Activated naive CD4-positive, alpha-beta T cell treated with anti-CD3 and anti-CD28 coated beads for 36 hours (primary cell): ENCODE results near the gene ZNF91. TPM values are rescaled to one million over a fixed set of nuclear protein-coding genes. Genes with fewer than 3 reads are reported as not detected.
"Not testable (repeated sequence)": the region's sequence is repeated elsewhere in the genome, so short reads cannot be mapped to it uniquely, and the experiment has no call there.

ENCODE experiments used
- CTCF ChIA-PET: fragments of 350-600 bp; sonication (Branson Sonifier 250); formaldehyde crosslinking; loops from one replicate; lab custom pipeline; 2021; ENCODE audit warnings: antibody characterized with exemption; lab: Charles Lee
- DNase-seq: peaks from one replicate; pipeline ENCODE4 v3.0.0-alpha.2; 2020
- H3K27ac Mint-ChIP-seq: one replicate; pipeline ENCODE4 v1.8.0; 2021; ENCODE audit warnings: mild to moderate bottlenecking, mixed read lengths
- H3K27me3 Mint-ChIP-seq: one replicate; pipeline ENCODE4 v1.8.0; 2021; ENCODE audit warnings: low read depth, mixed read lengths
- H3K36me3 Mint-ChIP-seq: one replicate; pipeline ENCODE4 v1.8.0; 2021; ENCODE audit warnings: low read depth, mixed read lengths
- H3K4me1 Mint-ChIP-seq: one replicate; pipeline ENCODE4 v1.8.0; 2021; ENCODE audit warnings: low read depth, mixed read lengths
- H3K4me3 Mint-ChIP-seq: one replicate; pipeline ENCODE4 v1.8.0; 2021; ENCODE audit warnings: mild to moderate bottlenecking, moderate library complexity, mixed read lengths
- H3K9me3 Mint-ChIP-seq: one replicate; pipeline ENCODE4 v1.8.0; 2021; ENCODE audit warnings: mixed read lengths
- intact Hi-C: fragments of 100-400 bp; cut with micrococcal nuclease; formaldehyde crosslinking; loops from one replicate; pipeline ENCODE4 v1.15.1; 2023
- total RNA-seq, 2 experiments: library from RNA; stranded (reverse); gene quantifications; one replicate each; pipeline ENCODE4 v1.2.3, GENCODE V29; 2021

The ZNF91 gene
- total RNA-seq, 2 experiments from 2014 or later, result 33.7 to 36.3 TPM

- H3K9me3 Mint-ChIP-seq, result no peaks in the 10 kb centered on the region
- H3K4me3 Mint-ChIP-seq, result no peak overlapping the region
- no peak overlapping the region for H3K27ac Mint-ChIP-seq
- intact Hi-C loops, result no loop called here
- H3K36me3 Mint-ChIP-seq, result no peaks in the 10 kb centered on the region
- CTCF ChIA-PET, result no interaction called here
- DNase-seq, result no peak
- peaks cover 1% of the 10 kb centered on the region for H3K27me3 Mint-ChIP-seq
- no peaks in the 10 kb centered on the region for H3K4me1 Mint-ChIP-seq
Observed at GRCh38 chr19:23409392-23410048, 14.2 kb upstream of the ZNF91 start.

GRCh38 chr19:23407616-23408133, 12.4 kb upstream of the ZNF91 start:
- no peak for DNase-seq
- Mint-ChIP-seq H3K36me3 (no peaks in the 10 kb centered on the region), H3K27ac (no peak overlapping the region), H3K9me3 (no peaks in the 10 kb centered on the region), H3K4me1 (no peaks in the 10 kb centered on the region), H3K27me3 (no peaks in the 10 kb centered on the region), H3K4me3 (no peak overlapping the region)
- CTCF ChIA-PET, result no interaction called here
- intact Hi-C loops, result no loop called here

- CTCF ChIA-PET, result no interaction called here
- H3K27ac Mint-ChIP-seq, result no peak overlapping the region
- H3K4me3 Mint-ChIP-seq, result no peak overlapping the region
- H3K27me3 Mint-ChIP-seq, result no peaks in the 10 kb centered on the region
- no peaks in the 10 kb centered on the region for H3K4me1 Mint-ChIP-seq
- DNase-seq, result no peak
- no peaks in the 10 kb centered on the region for H3K36me3 Mint-ChIP-seq
- H3K9me3 Mint-ChIP-seq, result no peaks in the 10 kb centered on the region
- intact Hi-C loops, result no loop called here
Observed at GRCh38 chr19:23406721-23407120, 11.4 kb upstream of the ZNF91 start.

- CTCF ChIA-PET, result no interaction called here
- no peaks in the 10 kb centered on the region for H3K36me3 Mint-ChIP-seq
- no peak for DNase-seq
- no peak overlapping the region for H3K27ac Mint-ChIP-seq
- H3K27me3 Mint-ChIP-seq, result no peaks in the 10 kb centered on the region
- no peaks in the 10 kb centered on the region for H3K4me1 Mint-ChIP-seq
- intact Hi-C loops, result no loop called here
- H3K9me3 Mint-ChIP-seq, result no peaks in the 10 kb centered on the region
- no peak overlapping the region for H3K4me3 Mint-ChIP-seq
Observed at GRCh38 chr19:23406091-23406490, 10.8 kb upstream of the ZNF91 start.

- Mint-ChIP-seq H3K27me3 (no peaks in the 10 kb centered on the region), H3K36me3 (no peaks in the 10 kb centered on the region), H3K4me3 (no peak overlapping the region), H3K27ac (no peak overlapping the region), H3K4me1 (no peaks in the 10 kb centered on the region), H3K9me3 (no peaks in the 10 kb centered on the region)
- CTCF ChIA-PET, result no interaction called here
- intact Hi-C loops, result no loop called here
- no peak for DNase-seq
Observed at GRCh38 chr19:23404676-23405075, 9.4 kb upstream of the ZNF91 start.

GRCh38 chr19:23403581-23404324, 8.5 kb upstream of the ZNF91 start:
- Mint-ChIP-seq H3K27me3 (no peaks in the 10 kb centered on the region), H3K27ac (no peak overlapping the region), H3K4me3 (no peak overlapping the region), H3K9me3 (no peaks in the 10 kb centered on the region), H3K4me1 (no peaks in the 10 kb centered on the region), H3K36me3 (no peaks in the 10 kb centered on the region)
- CTCF ChIA-PET, result no interaction called here
- intact Hi-C loops, result no loop called here
- DNase-seq, result no peak

- no peaks in the 10 kb centered on the region for H3K27me3 Mint-ChIP-seq
- no peak overlapping the region for H3K4me3 Mint-ChIP-seq
- H3K27ac Mint-ChIP-seq, result no peak overlapping the region
- H3K36me3 Mint-ChIP-seq, result no peaks in the 10 kb centered on the region
- no peak for DNase-seq
- CTCF ChIA-PET, result no interaction called here
- no peaks in the 10 kb centered on the region for H3K9me3 Mint-ChIP-seq
- intact Hi-C loops, result no loop called here
- no peaks in the 10 kb centered on the region for H3K4me1 Mint-ChIP-seq
Observed at GRCh38 chr19:23403052-23403451, 7.8 kb upstream of the ZNF91 start.

- intact Hi-C loops, result no loop called here
- Mint-ChIP-seq H3K27ac (no peak overlapping the region), H3K4me3 (no peak overlapping the region), H3K36me3 (no peaks in the 10 kb centered on the region), H3K9me3 (no peaks in the 10 kb centered on the region), H3K27me3 (no peaks in the 10 kb centered on the region), H3K4me1 (no peaks in the 10 kb centered on the region)
- CTCF ChIA-PET, result no interaction called here
- DNase-seq, result no peak
Observed at GRCh38 chr19:23402388-23402787, 7.1 kb upstream of the ZNF91 start.

GRCh38 chr19:23401086-23401610, 5.9 kb upstream of the ZNF91 start:
- CTCF ChIA-PET, result no interaction called here
- no peak overlapping the region for H3K4me3 Mint-ChIP-seq
- no peak overlapping the region for H3K27ac Mint-ChIP-seq
- no peak for DNase-seq
- no peaks in the 10 kb centered on the region for H3K27me3 Mint-ChIP-seq
- H3K4me1 Mint-ChIP-seq, result no peaks in the 10 kb centered on the region
- no peaks in the 10 kb centered on the region for H3K36me3 Mint-ChIP-seq
- H3K9me3 Mint-ChIP-seq, result no peaks in the 10 kb centered on the region
- intact Hi-C loops, result no loop called here

GRCh38 chr19:23399443-23399842, 4.2 kb upstream of the ZNF91 start:
- no peak for DNase-seq
- intact Hi-C loops, result loop anchor here (5.0 to 10.0 kb wide), 2 partner anchors 633 to 1545 kb away; no protein-coding TSS in a partner anchor
- no peak overlapping the region for H3K27ac Mint-ChIP-seq
- no peak overlapping the region for H3K4me3 Mint-ChIP-seq
- H3K4me1 Mint-ChIP-seq, result no peaks in the 10 kb centered on the region
- H3K36me3 Mint-ChIP-seq, result peaks cover under 1% of the 10 kb centered on the region
- H3K27me3 Mint-ChIP-seq, result no peaks in the 10 kb centered on the region
- H3K9me3 Mint-ChIP-seq, result no peaks in the 10 kb centered on the region
- CTCF ChIA-PET, result no interaction called here

- H3K27ac Mint-ChIP-seq, result peak overlapping the region; percentile 72
- not testable (repeated sequence) for DNase-seq
- H3K36me3 Mint-ChIP-seq, result peaks cover 31% of the 10 kb centered on the region
Observed at GRCh38 chr19:23395722-23396117, 449 bp upstream of the ZNF91 start.

GRCh38 chr19:23394511-23394910, 760 bp downstream of the ZNF91 start:
- intact Hi-C loops, result loop anchor here (10.0 kb wide), 1 partner anchor 1540 kb away; no protein-coding TSS in a partner anchor
- H3K36me3 Mint-ChIP-seq, result peaks cover 41% of the 10 kb centered on the region
- H3K27ac Mint-ChIP-seq, result peak overlapping the region; percentile 98
- H3K4me3 Mint-ChIP-seq, result peak overlapping the region; percentile 97
- DNase-seq, result peak; percentile 71
- CTCF ChIA-PET, result no interaction called here
- no peaks in the 10 kb centered on the region for H3K27me3 Mint-ChIP-seq
- H3K4me1 Mint-ChIP-seq, result peaks cover 36% of the 10 kb centered on the region
- peaks cover 11% of the 10 kb centered on the region for H3K9me3 Mint-ChIP-seq

More at GRCh38 chr19:23395722-23396117, 449 bp upstream of the ZNF91 start:
- CTCF ChIA-PET, result interaction anchor here (0.7 kb wide), 1 partner anchor 36 kb away, joined by 5 read pairs; no protein-coding TSS in a partner anchor
- H3K9me3 Mint-ChIP-seq, H3K4me3 Mint-ChIP-seq, H3K27me3 Mint-ChIP-seq: not testable (repeated sequence)
- intact Hi-C loops, result loop anchor here (1.0 to 10.0 kb wide), 8 partner anchors 20 to 1541 kb away; partner anchors contain the start of genes ZNF681, ZNF724 and ZNF726
- peaks cover 29% of the 10 kb centered on the region for H3K4me1 Mint-ChIP-seq
